ENCODE measurements around the gene RPL27A. TPM values are rescaled to one million over a fixed set of nuclear protein-coding genes. Genes with fewer than 3 reads are reported as not detected.

RPL27A gene
- total and polyA plus RNA-seq, 2 of the 8 experiments (the other 6 are each of a cell fraction or from before 2014, with no cell fraction given): 1,756 to 1,777 TPM

DNA sequence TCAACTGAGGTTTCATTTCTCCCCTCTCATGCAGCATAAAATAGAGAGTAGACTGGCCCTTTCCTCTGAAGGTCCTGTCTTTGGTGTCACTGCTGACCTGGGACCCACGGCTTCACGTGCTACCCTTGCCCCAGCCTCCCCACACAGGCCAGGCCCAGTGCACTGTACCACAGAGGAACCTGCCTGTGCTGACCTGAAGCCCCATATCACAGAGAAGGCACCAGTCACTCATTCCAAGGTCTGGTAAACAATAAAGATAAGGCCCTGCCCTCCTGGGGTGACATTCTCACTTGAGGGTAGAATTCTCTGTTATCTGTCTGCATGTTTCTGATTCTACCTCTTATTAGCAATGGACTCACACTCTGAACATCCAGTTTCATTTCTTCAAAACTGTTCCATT is 51.3 kb downstream of the RPL27A start:
- H3K36me3 ChIP-seq (ENCODE audit: control insufficient read depth in 2 of 4, insufficient read depth in 4 of 4, low read length in 3 of 4): no peaks in the 10 kb centered on the region
- 100% methylated on average over 2 of the region's 2 CpGs; no CpG with 5 or more reads in 1 of the 2 experiments for WGBS, 2 experiments (ENCODE audit: extremely low coverage in 1 of 2, insufficient coverage in 1 of 2, insufficient read length in 1 of 2, insufficient replicate concordance in 2 of 2, low coverage in 1 of 2, low lambda C conversion rate in 2 of 2, missing lambda C conversion rate in 1 of 2)
- no peaks in the 10 kb centered on the region for H3K23me2 ChIP-seq (ENCODE audit: low read depth, low read length)
- H4K5ac ChIP-seq (ENCODE audit: insufficient read length, low read depth, low read length): no peak overlapping the region
- H3K4me3 ChIP-seq (ENCODE audit: extremely low read depth in 1 of 4, insufficient read depth in 2 of 4, low read depth in 3 of 4, low read length in 4 of 4): no peak overlapping the region
- no peaks in the 10 kb centered on the region for H4K20me1 ChIP-seq (replicated peaks in 1 of 2; ENCODE audit: control insufficient read depth in 1 of 2, insufficient read depth in 2 of 2, low read length in 2 of 2)
- no peak overlapping the region for H3K4ac ChIP-seq (replicated peaks; ENCODE audit: insufficient read length, low read depth, low read length)
- FAIRE-seq: no peak
- no peak overlapping the region for H2BK20ac ChIP-seq (ENCODE audit: low read length)
- H4K91ac ChIP-seq (replicated peaks; ENCODE audit: insufficient read length, low read length): no peak overlapping the region
- H3K14ac ChIP-seq (ENCODE audit: insufficient read length): no peak overlapping the region
- H3K79me1 ChIP-seq (ENCODE audit: low read depth, low read length): no peaks in the 10 kb centered on the region; the same call in 1 of the 2 replicates
- H2AK5ac ChIP-seq (ENCODE audit: low read depth, low read length): no peak overlapping the region
- DNase-seq (ENCODE audit: low read depth in 1 of 2, low spot score in 2 of 2): no peak
- H3K18ac ChIP-seq (ENCODE audit: extremely low read depth, low read length): no peak overlapping the region
- H2AFZ ChIP-seq (ENCODE audit: low read length): no peak overlapping the region
- no peak overlapping the region for H3K9ac ChIP-seq (replicated peaks in 1 of 4; ENCODE audit: extremely low read depth in 1 of 4, low read depth in 3 of 4, low read length in 3 of 4)
- H3K27me3 ChIP-seq (replicated peaks in 1 of 4; ENCODE audit: control insufficient read depth in 3 of 4, extremely low read depth in 1 of 4, insufficient read depth in 3 of 4, low read length in 3 of 4): no peaks in the 10 kb centered on the region
- CTCF ChIA-PET (ENCODE audit: partially characterized antibody): interaction anchor here (1.7 kb wide), 1 partner anchor 15 kb away, joined by 4 read pairs; no protein-coding TSS in a partner anchor
- H3K9me3 ChIP-seq (ENCODE audit: insufficient read depth in 2 of 2, low read depth in 1 of 2, low read length in 1 of 2): no peaks in the 10 kb centered on the region
- no peak overlapping the region for H3K4me2 ChIP-seq (ENCODE audit: insufficient read depth in 1 of 2, low read depth in 2 of 2, low read length in 2 of 2)
- no peak overlapping the region for H2BK15ac ChIP-seq (ENCODE audit: low read length)
- H3K27ac ChIP-seq (ENCODE audit: low read depth, low read length): 0 out of 2 replicates have a peak overlapping the region, but pooled peaks have one; percentile 19
- POLR2A ChIA-PET (ENCODE audit: partially characterized antibody): no interaction called here
- H2BK12ac ChIP-seq (ENCODE audit: low read depth, low read length): no peak overlapping the region
- H4K8ac ChIP-seq (ENCODE audit: extremely low read depth, insufficient read depth, low read length): no peak overlapping the region
- H3K4me1 ChIP-seq (replicated peaks in 1 of 4; ENCODE audit: control insufficient read depth in 3 of 4, insufficient read depth in 4 of 4, low read length in 3 of 4): peaks cover 0 to 5% (median 2%) of the 10 kb centered on the region in 4 experiments; a peak in 1 of 7 replicates
- no peaks in the 10 kb centered on the region for H3K79me2 ChIP-seq (ENCODE audit: control insufficient read depth in 1 of 2, insufficient read depth in 2 of 2, low read length in 2 of 2)
- no peak overlapping the region for H2BK5ac ChIP-seq (ENCODE audit: low read depth, low read length)
- no peak overlapping the region for H2BK120ac ChIP-seq (replicated peaks; ENCODE audit: low read depth, low read length)
- no peak overlapping the region for H3K56ac ChIP-seq (replicated peaks; ENCODE audit: insufficient read length, low read depth, low read length)
- H3K23ac ChIP-seq (ENCODE audit: insufficient read length): no peak overlapping the region
- TF ChIP-seq JUND (IDR thresholded peaks at IDR 0.05; ENCODE audit: low read length) (no peak), GABPA (IDR thresholded peaks at IDR 0.05; ENCODE audit: borderline replicate concordance, insufficient read depth, low read length) (no peak), CEBPB (IDR thresholded peaks at IDR 0.05; ENCODE audit: low read depth, low read length) (no peak), KDM5A (IDR thresholded peaks at IDR 0.05; ENCODE audit: low read length) (no peak), NRF1 (IDR thresholded peaks at IDR 0.05; ENCODE audit: low read depth, low read length) (no peak), HDAC6 (IDR thresholded peaks at IDR 0.05; ENCODE audit: low read depth, low read length) (no peak), RBBP5 (IDR thresholded peaks at IDR 0.05; ENCODE audit: borderline replicate concordance, low read depth, low read length) (no peak), EP300 (IDR thresholded peaks at IDR 0.05; ENCODE audit: borderline replicate concordance in 1 of 2, low read depth in 2 of 2, low read length in 2 of 2) (no peak), CBX5 (IDR thresholded peaks at IDR 0.05; ENCODE audit: low read depth, low read length) (no peak), SIX5 (IDR thresholded peaks at IDR 0.05; ENCODE audit: low read depth, low read length) (no peak), SP1 (IDR thresholded peaks at IDR 0.05; ENCODE audit: low read depth, low read length) (no peak), BRCA1 (IDR thresholded peaks at IDR 0.05; ENCODE audit: low read depth, low read length) (no peak), SRF (IDR thresholded peaks at IDR 0.05; ENCODE audit: low read depth, low read length) (no peak)
- TF ChIP-seq, protein P1, sequence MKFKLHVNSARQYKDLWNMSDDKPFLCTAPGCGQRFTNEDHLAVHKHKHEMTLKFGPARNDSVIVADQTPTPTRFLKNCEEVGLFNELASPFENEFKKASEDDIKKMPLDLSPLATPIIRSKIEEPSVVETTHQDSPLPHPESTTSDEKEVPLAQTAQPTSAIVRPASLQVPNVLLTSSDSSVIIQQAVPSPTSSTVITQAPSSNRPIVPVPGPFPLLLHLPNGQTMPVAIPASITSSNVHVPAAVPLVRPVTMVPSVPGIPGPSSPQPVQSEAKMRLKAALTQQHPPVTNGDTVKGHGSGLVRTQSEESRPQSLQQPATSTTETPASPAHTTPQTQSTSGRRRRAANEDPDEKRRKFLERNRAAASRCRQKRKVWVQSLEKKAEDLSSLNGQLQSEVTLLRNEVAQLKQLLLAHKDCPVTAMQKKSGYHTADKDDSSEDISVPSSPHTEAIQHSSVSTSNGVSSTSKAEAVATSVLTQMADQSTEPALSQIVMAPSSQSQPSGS (IDR thresholded peaks at IDR 0.05; ENCODE audit: low read length): no peak

All from H1 (cell line).